HCT116 (cell line): ENCODE measurements around the gene IZUMO4.

ENCODE experiments used
- POLR2A ChIP-seq: IDR thresholded peaks from 2 replicates; pipeline ENCODE4 v1.7.0; 2011; ENCODE audit warnings: borderline replicate concordance; ENCODE audit not compliant: insufficient read depth, insufficient read length; ENCODE audit errors: extremely low read depth
- POLR2AphosphoS5 ChIP-seq: IDR thresholded peaks from 2 replicates; pipeline ENCODE4 v1.6.1; 2011; ENCODE audit warnings: mild to moderate bottlenecking, low read depth, low read length, moderate library complexity
- SP1 ChIP-seq: IDR thresholded peaks from 2 replicates; pipeline ENCODE4 v1.6.1; 2012; ENCODE audit warnings: low read depth

- no peak for TF ChIP-seq POLR2A
- TF ChIP-seq POLR2AphosphoS5: peak; percentile 19; the same call in 1 of the 2 replicates
- TF ChIP-seq SP1: no peak
Observed at GRCh38 chr19:2089727-2090053, 7.0 kb upstream of the IZUMO4 start.
